K562 (cell line): ENCODE data around the gene WRAP53.

ENCODE experiments used
- CTCF ChIP-seq, 3 experiments: IDR thresholded peaks in 2 of 3; conservative IDR thresholded peaks in 1 of 3; 2 replicates each; pipeline ENCODE4 v1.5.1; 2011 to 2012; ENCODE audit warnings: low read length in 3 of 3, mild to moderate bottlenecking in 3 of 3, control low read depth in 2 of 3, improper control_type of control experiment in 1 of 3, inconsistent platforms in 1 of 3, low read depth in 1 of 3, mixed read lengths in 1 of 3, moderate library complexity in 1 of 3; ENCODE audit not compliant: insufficient read depth in 2 of 3
- EP300 ChIP-seq: IDR thresholded peaks from 2 replicates; pipeline ENCODE4 v1.6.1; 2012; ENCODE audit warnings: low read length, improper control_type of control experiment
- PRDM10 ChIP-seq: fragments of 450-650 bp; IDR thresholded peaks from 2 replicates; pipeline ENCODE4 v1.6.1; 2018; ENCODE audit not compliant: partially characterized antibody
- ZNF174 ChIP-seq: fragments of 250-450 bp; sonication (Bioruptor Pico); IDR thresholded peaks from 2 replicates; pipeline ENCODE4 v1.4.0; 2020; ENCODE audit warnings: mild to moderate bottlenecking
- TF ChIP-seq, protein P1 (sequence below): sonication (generic); formaldehyde crosslinking; IDR thresholded peaks from 2 replicates; pipeline ENCODE4 v1.8.1; 2023; ENCODE audit warnings: mild to moderate bottlenecking, missing genetic modification reagents

DNA sequence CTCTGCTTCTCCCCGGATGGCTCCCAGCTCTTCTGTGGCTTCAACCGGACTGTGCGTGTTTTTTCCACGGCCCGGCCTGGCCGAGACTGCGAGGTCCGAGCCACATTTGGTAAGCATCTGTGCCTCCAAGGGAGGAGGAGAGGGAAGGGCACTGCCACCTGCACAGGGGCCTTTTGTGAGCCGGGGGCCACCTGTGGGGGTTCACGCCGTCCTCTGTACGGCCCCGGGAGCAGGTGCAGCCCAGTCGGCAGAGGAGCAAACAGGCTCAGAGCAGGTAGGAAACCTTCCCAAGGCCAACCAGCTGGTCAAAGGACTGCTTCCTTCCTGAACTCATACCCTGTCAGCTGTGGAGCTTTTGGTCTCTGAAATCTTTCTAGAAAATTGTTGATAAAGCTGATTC is 13.4 kb downstream of the WRAP53 start:
- TF ChIP-seq CTCF (IDR thresholded peaks at IDR 0.05 in 2 of 3, conservative IDR thresholded peaks at IDR 0.05 in 1 of 3; ENCODE audit: insufficient read depth in 2 of 3, low read depth in 1 of 3, low read length in 3 of 3) = no peak
- TF ChIP-seq EP300 = no peak
- no peak for TF ChIP-seq PRDM10
- no peak for TF ChIP-seq ZNF174 (CRISPR knock-in tag)
- TF ChIP-seq, protein P1, sequence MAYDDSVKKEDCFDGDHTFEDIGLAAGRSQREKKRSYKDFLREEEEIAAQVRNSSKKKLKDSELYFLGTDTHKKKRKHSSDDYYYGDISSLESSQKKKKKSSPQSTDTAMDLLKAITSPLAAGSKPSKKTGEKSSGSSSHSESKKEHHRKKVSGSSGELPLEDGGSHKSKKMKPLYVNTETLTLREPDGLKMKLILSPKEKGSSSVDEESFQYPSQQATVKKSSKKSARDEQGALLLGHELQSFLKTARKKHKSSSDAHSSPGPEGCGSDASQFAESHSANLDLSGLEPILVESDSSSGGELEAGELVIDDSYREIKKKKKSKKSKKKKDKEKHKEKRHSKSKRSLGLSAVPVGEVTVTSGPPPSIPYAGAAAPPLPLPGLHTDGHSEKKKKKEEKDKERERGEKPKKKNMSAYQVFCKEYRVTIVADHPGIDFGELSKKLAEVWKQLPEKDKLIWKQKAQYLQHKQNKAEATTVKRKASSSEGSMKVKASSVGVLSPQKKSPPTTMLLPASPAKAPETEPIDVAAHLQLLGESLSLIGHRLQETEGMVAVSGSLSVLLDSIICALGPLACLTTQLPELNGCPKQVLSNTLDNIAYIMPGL (CRISPR knock-in tag) = no peak
